Dermis lymphatic vessel endothelial cell (primary cell): ENCODE measurements around the gene DDX39B. TPM values are rescaled to one million over a fixed set of nuclear protein-coding genes. Genes with fewer than 3 reads are reported as not detected.

Experiments used
- total RNA-seq: library from RNA; depleted of rRNA; stranded (reverse); fragments of >200 nt; gene quantifications from 2 replicates; pipeline ENCODE4 v1.2.1, GENCODE V29; 2014

The DDX39B gene
- 269 and 380 TPM in 2 replicates for total RNA-seq

GRCh38 chr6:31541658-31542521, at the start of gene DDX39B:
DDX39B (minus strand) TSS chr6:31542003; CDS start chr6:31540532, 1,471 bp downstream.

DNA sequence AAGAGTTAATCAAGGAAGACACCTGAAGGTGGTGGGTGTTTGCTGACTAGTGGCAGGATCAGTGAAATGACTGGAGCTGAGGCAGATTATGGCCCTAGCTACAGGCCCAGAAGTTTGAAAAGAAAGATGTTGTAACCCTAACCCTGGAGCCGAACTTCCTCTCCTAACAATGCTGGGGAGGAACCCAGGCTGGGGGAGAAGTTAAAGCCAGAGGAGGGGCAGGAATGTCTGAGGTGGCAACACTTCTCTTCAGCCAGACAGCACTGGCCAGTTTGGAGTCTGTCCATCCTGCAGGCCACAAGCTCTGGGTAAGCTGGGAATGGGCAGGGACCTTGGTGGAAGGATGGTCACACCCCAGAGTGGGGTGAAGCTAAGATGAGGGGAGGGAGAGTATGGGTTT, 44.2 kb upstream of the DDX39B start, which contains the start of gene LST1:
Gene LST1 (plus strand): TSS at position 270 of the 400 bp plus-strand sequence. CDS start 1,023 bp downstream, outside the sequence.

DNA sequence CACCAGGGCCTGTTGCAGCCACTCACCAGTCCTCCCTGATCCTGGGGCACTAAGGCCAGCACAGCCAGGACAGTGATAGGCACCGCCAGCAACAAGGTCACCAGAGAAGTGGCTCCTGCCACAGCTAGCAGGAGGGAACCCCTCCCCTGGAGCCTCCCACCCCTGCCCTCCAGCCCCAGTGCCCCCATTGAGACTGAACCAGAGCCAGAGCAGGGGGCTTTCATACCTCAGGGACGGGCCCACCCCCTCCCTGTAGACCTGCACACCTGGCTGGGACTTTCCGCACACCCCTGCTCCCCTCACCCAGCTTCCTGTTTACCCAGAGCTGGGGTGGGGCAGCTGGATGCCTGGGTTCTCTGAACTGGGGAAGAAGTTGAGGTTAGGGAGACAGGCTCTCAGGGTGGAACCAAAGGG, 40.4 kb upstream of the DDX39B start, which contains the start of gene LTB:
Gene LTB (minus strand): TSS at position 195 of the 414 bp plus-strand sequence. CDS start 7 bp downstream, at position 188.

GRCh38 chr6:31575335-31575901, 33.6 kb upstream of the DDX39B start, which contains the start of gene TNF:
TNF (plus strand) TSS chr6:31575565; CDS start chr6:31575742, 177 bp downstream.

GRCh38 chr6:31572041-31572911, 30.5 kb upstream of the DDX39B start, which contains the start of gene LTA:
LTA (plus strand) TSS chr6:31572289; CDS start chr6:31572743, 454 bp downstream.

DNA sequence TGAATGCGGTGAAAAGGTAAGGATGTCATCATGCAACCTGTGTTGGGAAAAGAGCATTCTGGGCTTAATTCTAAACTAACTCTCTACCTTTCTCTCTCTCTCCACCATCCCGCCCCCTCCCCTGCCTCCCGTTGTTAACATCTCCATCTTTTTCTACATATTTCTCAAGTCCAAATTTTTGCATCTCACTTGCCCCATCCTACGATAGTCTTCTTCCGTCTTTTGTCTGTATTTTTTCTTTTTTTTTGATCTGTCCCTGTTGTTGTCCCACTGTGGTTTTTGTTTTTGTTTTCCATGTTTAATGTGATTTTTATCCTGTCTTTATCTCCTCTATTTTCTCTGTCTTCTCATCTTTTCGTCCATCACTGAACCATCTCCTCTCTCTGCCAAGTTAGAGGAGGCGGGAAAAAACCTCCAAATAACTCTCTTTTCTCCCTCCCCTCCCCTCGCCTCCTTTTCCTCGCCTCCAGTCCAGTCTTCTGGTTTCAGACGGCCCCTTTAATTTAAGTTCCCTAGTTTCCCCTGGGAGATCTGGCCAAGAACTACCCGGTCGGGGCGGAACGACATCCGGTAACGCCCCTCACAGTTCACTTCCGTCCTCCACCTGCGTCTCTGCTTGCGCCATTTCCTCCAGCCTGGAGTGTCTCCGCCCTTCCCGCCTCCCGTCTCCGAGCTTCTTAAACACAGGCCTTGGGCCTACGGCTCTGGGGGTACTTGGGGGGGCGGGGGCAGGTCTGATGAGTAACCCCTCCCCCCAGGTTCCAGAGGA, 5.3 kb upstream of the DDX39B start, which contains the start of gene NFKBIL1:
Gene NFKBIL1 (plus strand): TSS at position 651 of the 769 bp plus-strand sequence. CDS start 87 bp downstream, at position 738.

DNA sequence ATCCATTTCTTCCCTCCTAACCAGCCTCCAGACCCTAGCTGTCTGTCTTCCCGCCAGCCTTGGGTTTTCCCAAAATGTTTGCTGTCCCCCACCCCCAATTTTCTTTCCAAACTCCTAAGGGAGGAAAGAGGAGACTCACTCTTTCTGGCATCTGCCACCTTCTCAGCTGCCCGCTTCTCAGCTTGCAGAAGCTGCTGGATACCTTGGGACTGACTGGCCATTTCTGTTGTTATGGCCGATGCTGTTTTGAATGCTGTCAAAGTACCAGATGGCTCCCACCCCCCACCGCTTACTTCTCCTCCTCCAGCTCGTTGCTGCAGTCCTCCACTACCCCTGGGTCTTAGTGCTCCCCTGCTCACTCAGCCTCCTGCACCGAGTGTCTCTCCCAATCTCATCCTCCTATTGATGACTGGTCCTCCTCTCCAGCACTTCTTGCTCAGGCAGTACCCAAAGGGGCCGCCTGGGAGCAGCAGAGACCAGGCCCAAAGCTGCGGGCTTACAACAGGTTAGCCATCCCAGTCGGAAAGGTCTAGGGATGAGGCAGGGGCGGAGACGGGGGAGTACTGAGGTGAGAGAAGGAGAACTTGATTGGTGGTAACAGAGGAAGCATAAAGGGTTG, 4.6 kb upstream of the DDX39B start, which contains the start of gene ATP6V1G2:
Gene ATP6V1G2 (minus strand): TSS at position 270 of the 619 bp plus-strand sequence. CDS start 49 bp downstream, at position 221.

DNA sequence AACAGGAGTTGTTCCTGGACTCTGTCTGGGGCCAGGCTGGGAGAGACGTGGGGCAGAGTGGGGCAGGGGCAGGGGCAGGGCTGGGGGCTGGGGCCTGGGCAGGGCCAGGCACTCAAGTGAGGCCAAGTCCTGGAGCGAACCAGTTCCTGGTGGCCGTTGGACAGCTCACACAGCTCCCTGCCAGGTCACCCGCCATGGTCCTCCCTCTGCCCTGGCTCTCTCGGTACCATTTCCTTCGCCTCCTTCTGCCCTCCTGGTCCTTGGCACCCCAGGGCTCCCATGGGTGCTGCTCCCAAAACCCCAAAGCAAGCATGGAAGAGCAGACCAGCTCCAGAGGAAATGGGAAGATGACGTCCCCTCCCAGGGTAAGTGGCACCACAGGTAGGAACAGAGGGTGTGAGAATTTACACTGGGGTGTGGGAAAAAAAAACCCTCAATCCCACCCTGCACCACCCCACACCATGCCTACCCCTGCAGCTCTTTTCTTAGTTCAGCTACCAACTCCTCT, 12.9 kb downstream of the DDX39B start, which contains the start of gene MCCD1:
Gene MCCD1 (plus strand): TSS at position 142 of the 508 bp plus-strand sequence. CDS start 53 bp downstream, at position 195.

DNA sequence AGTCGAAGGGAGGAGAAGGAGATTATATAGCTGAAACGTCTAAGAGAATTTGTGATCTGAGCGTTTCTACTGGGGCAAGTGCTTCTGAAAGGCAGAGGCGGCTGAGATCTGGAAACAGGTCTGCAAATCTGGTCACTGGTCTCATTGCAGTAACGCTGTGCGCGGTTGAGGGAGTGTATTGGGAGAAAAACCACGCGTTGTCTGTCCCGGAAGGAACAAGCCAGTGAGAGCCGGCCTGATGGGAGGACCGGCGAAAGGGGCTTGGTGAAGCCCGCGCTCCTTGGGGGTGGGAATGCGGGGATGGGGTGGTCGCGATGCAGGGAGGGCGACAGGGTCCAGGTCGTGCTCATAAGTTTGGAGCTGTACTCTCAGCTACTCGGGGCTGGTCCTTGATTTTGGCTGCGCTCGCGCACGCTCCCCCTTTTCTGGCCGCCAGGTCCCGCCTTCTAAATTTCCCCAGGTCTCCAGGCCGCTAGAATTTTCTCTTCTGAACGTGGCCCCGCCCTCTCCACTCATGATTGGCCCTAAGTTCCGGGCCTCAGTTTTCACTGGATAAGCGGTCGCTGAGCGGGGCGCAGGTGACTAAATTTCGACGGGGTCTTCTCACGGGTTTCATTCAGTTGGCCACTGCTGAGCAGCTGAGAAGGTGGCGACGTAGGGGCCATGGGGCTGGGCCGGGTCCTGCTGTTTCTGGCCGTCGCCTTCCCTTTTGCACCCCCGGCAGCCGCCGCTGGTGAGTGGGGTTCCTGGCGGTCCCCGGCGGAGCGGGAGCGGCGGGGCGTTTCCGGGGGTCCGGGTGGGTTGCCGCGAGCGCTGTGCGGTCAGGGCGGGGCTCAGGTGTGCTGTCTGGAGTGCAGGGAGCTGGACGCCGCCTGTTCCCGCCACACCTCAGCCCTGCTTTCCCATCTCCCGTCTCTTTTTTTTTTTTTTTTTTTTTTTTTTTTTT, 44.0 kb downstream of the DDX39B start, which contains the start of gene MICB:
Gene MICB (plus strand): TSS at position 615 of the 946 bp plus-strand sequence. CDS start 49 bp downstream, at position 664.

Other genes starting within 250 kb of the DDX39B start
- 326 and 346 TPM in 2 replicates for gene HLA-B, start 184.8 kb downstream of the DDX39B start, total RNA-seq
- gene MICA, start 138.4 kb downstream of the DDX39B start, total RNA-seq = 18.2 and 51.9 TPM in 2 replicates
- gene MICB, start 43.9 kb downstream of the DDX39B start, total RNA-seq = 7.5 and 7.9 TPM in 2 replicates
- not detected in 2 replicates for gene MCCD1, start 13.0 kb downstream of the DDX39B start, total RNA-seq
- 0.11 and 0.17 TPM in 2 replicates for gene ATP6V1G2, start 4.6 kb upstream of the DDX39B start, total RNA-seq
- 25.3 and 25.9 TPM in 2 replicates for gene NFKBIL1, start 5.6 kb upstream of the DDX39B start, total RNA-seq
- gene LTA, start 30.3 kb upstream of the DDX39B start, total RNA-seq = not detected in 2 replicates
- not detected in 2 replicates for gene TNF, start 33.6 kb upstream of the DDX39B start, total RNA-seq
- 2.9 and 3.2 TPM in 2 replicates for gene LTB, start 40.4 kb upstream of the DDX39B start, total RNA-seq
- gene LST1, start 44.3 kb upstream of the DDX39B start, total RNA-seq = 0.11 and 0.26 TPM in 2 replicates
- gene NCR3, start 51.0 kb upstream of the DDX39B start, total RNA-seq = not detected in 2 replicates
- 0.17 TPM in 1 of 2 replicates, not detected in the other for gene AIF1, start 73.2 kb upstream of the DDX39B start, total RNA-seq
- gene PRRC2A, start 78.7 kb upstream of the DDX39B start, total RNA-seq = 21.8 and 25.5 TPM in 2 replicates
- 105 and 110 TPM in 2 replicates for gene BAG6, start 110.7 kb upstream of the DDX39B start, total RNA-seq
- 0.52 and 0.54 TPM in 2 replicates for gene APOM, start 113.9 kb upstream of the DDX39B start, total RNA-seq
- 22.6 and 24.2 TPM in 2 replicates for gene C6orf47, start 118.8 kb upstream of the DDX39B start, total RNA-seq
- 14.0 and 14.5 TPM in 2 replicates for gene GPANK1, start 123.0 kb upstream of the DDX39B start, total RNA-seq
- 71.8 and 77.7 TPM in 2 replicates for gene CSNK2B, start 124.1 kb upstream of the DDX39B start, total RNA-seq
- 1.4 and 1.9 TPM in 2 replicates for gene LY6G5B, start 128.0 kb upstream of the DDX39B start, total RNA-seq
- 1.4 and 1.5 TPM in 2 replicates for gene LY6G5C, start 139.1 kb upstream of the DDX39B start, total RNA-seq
- 52.7 and 62.4 TPM in 2 replicates for gene ABHD16A, start 161.3 kb upstream of the DDX39B start, total RNA-seq
- gene LY6G6F, start 164.9 kb upstream of the DDX39B start, total RNA-seq = not detected in 2 replicates
- gene LY6G6D, start 173.3 kb upstream of the DDX39B start, total RNA-seq = not detected in 2 replicates
- not detected in 2 replicates for gene LY6G6C, start 179.7 kb upstream of the DDX39B start, total RNA-seq
- gene MPIG6B, start 181.4 kb upstream of the DDX39B start, total RNA-seq = not detected in 2 replicates
- 122 and 139 TPM in 2 replicates for gene DDAH2, start 187.3 kb upstream of the DDX39B start, total RNA-seq
- gene CLIC1, start 194.5 kb upstream of the DDX39B start, total RNA-seq = 545 and 566 TPM in 2 replicates
- gene MSH5, start 198.0 kb upstream of the DDX39B start, total RNA-seq = 2.3 and 3.0 TPM in 2 replicates
- 2.2 and 8.0 TPM in 2 replicates for gene SAPCD1, start 220.7 kb upstream of the DDX39B start, total RNA-seq
- gene VWA7, start 235.3 kb upstream of the DDX39B start, total RNA-seq = 0.09 and 0.22 TPM in 2 replicates